ENCODE measurements around the gene PIGR. TPM values are rescaled to one million over a fixed set of nuclear protein-coding genes. Genes with fewer than 3 reads are reported as not detected.

Gene PIGR
- polyA plus RNA-seq, 2 of the 4 experiments (the other 2 are of a cell fraction), result 0.01 TPM; not detected in 1

GRCh38 chr1:206949208-206949607, 2.9 kb upstream of the PIGR start:
- H3K4me2 ChIP-seq, result no peak overlapping the region
- H3K4me1 ChIP-seq, result peaks cover 26% of the 10 kb centered on the region
- FAIRE-seq (no peak), DNase-seq (ENCODE audit: low read depth in 1 of 2, low spot score in 1 of 2) (no peak), ATAC-seq (no peak)
- no peak overlapping the region for H3K4me3 ChIP-seq
- POLR2A ChIA-PET, result no interaction called here
- CTCF ChIA-PET, result interaction anchor here (1.2 to 2.2 kb wide), 3 partner anchors 9 to 33 kb away, joined by 5 to 7 read pairs (median 5); no protein-coding TSS in a partner anchor
- WGBS (ENCODE audit: missing lambda C conversion rate), result 95% methylated on average over 4 of the region's 4 CpGs
- no peak overlapping the region for H3K27ac ChIP-seq
- no peak for TF ChIP-seq RARB (CRISPR knock-in tag; IDR thresholded peaks at IDR 0.05)
- no peak for TF ChIP-seq BHLHE40 (IDR thresholded peaks at IDR 0.05; ENCODE audit: low read depth, low read length)
- no peak for TF ChIP-seq TFCP2L1 (CRISPR knock-in tag; IDR thresholded peaks at IDR 0.05)
- TF ChIP-seq EHMT2 (IDR thresholded peaks at IDR 0.05; ENCODE audit: low read depth), result no peak
- no peak for TF ChIP-seq GATA3 (IDR thresholded peaks at IDR 0.05; ENCODE audit: borderline replicate concordance)
- 0 out of 3 replicates have a peak, but pooled peaks cover 5% of the 10 kb centered on the region for H3K9me3 ChIP-seq

DNA sequence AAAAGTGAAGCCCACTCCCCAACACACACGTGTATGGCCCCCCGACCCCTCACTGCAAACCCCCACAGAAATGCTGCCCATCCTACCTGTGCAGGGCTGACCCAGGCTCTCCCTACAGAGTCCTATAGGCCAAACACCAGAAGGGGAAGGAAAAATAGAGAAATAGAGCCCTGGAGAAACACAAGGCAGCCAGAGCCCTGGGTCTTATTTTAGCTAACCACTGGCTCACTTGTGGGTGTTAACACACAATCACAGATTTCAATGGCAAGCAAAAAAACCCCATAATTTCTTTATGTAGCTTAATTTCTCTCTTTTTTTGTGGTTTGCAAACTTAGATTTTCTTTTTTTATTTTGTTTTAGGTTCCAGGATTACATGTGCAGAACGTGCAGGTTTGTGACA, 989 bp upstream of the PIGR start:
- Histone ChIP-seq H3K4me2 (no peak overlapping the region), H3K9me3 (0 out of 3 replicates have a peak, but pooled peaks cover 5% of the 10 kb centered on the region), H3K4me1 (peaks cover 18% of the 10 kb centered on the region), H3K27ac (no peak overlapping the region), H3K4me3 (no peak overlapping the region)
- 84% methylated on average over 1 of the region's 3 CpGs for WGBS (ENCODE audit: missing lambda C conversion rate)
- FAIRE-seq (no peak), ATAC-seq (no peak), DNase-seq (ENCODE audit: low read depth in 1 of 2, low spot score in 1 of 2) (no peak)
- ChIA-PET CTCF (interaction anchor here (0.5 to 4.1 kb wide), 10 partner anchors 10 to 401 kb away, joined by 3 to 17 read pairs (median 4); no protein-coding TSS in a partner anchor), POLR2A (no interaction called here)
- no peak for TF ChIP-seq RCOR1 (IDR thresholded peaks at IDR 0.05; ENCODE audit: low read depth, low read length)
- no peak for TF ChIP-seq POLR2A (IDR thresholded peaks at IDR 0.05; ENCODE audit: low read length)
- no peak for TF ChIP-seq EP300 (IDR thresholded peaks at IDR 0.05)
- no peak for TF ChIP-seq SREBF2 (IDR thresholded peaks at IDR 0.05)
- TF ChIP-seq CBX8 (IDR thresholded peaks at IDR 0.05), result no peak
- TF ChIP-seq MAZ (IDR thresholded peaks at IDR 0.05; ENCODE audit: borderline replicate concordance, low read depth, low read length), result no peak
- no peak for TF ChIP-seq CEBPB (IDR thresholded peaks at IDR 0.05)
- no peak for TF ChIP-seq ZC3H11A (IDR thresholded peaks at IDR 0.05)
- TF ChIP-seq JUNB (IDR thresholded peaks at IDR 0.05), result no peak
- no peak for TF ChIP-seq HOXB13 (CRISPR knock-in tag; IDR thresholded peaks at IDR 0.05; ENCODE audit: low read depth)
- TF ChIP-seq ZFP36 (IDR thresholded peaks at IDR 0.05; ENCODE audit: borderline replicate concordance, partially characterized antibody), result no peak
- TF ChIP-seq, protein P1, sequence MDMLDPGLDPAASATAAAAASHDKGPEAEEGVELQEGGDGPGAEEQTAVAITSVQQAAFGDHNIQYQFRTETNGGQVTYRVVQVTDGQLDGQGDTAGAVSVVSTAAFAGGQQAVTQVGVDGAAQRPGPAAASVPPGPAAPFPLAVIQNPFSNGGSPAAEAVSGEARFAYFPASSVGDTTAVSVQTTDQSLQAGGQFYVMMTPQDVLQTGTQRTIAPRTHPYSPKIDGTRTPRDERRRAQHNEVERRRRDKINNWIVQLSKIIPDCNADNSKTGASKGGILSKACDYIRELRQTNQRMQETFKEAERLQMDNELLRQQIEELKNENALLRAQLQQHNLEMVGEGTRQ (IDR thresholded peaks at IDR 0.05), result no peak
- TF ChIP-seq ZNF302 (CRISPR knock-in tag; IDR thresholded peaks at IDR 0.05), result no peak
- TF ChIP-seq, protein P2, sequence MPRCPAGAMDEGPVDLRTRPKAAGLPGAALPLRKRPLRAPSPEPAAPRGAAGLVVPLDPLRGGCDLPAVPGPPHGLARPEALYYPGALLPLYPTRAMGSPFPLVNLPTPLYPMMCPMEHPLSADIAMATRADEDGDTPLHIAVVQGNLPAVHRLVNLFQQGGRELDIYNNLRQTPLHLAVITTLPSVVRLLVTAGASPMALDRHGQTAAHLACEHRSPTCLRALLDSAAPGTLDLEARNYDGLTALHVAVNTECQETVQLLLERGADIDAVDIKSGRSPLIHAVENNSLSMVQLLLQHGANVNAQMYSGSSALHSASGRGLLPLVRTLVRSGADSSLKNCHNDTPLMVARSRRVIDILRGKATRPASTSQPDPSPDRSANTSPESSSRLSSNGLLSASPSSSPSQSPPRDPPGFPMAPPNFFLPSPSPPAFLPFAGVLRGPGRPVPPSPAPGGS (IDR thresholded peaks at IDR 0.05), result no peak
- TF ChIP-seq HMGXB4 (CRISPR knock-in tag; IDR thresholded peaks at IDR 0.05; ENCODE audit: borderline replicate concordance), result no peak

DNA sequence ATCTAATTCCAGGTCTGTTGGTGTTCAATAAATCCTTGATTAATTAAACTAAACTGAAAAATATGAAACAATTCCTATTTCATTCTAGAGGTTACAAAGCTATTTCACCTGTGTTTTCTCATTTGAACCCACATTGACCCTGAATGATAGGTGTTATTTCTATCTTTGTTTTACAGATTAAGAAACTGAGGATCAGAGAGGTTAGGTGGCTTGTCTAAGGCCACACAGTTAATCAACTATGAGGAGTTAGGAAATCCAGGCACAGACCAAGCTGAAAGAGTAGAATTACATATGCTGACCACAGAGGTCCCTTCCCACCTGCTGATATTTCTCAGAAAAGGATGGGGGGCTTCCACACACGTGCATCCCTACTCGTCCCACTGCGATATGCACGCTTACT, 487 bp downstream of the PIGR start:
- no peak overlapping the region for H3K27ac ChIP-seq
- ATAC-seq (no peak), DNase-seq (ENCODE audit: low read depth in 1 of 2, low spot score in 1 of 2) (no peak), FAIRE-seq (no peak)
- H3K4me2 ChIP-seq, result no peak overlapping the region
- ChIA-PET POLR2A (no interaction called here), CTCF (interaction anchor here (1.0 to 4.1 kb wide), 6 partner anchors 8 to 211 kb away, joined by 3 to 17 read pairs (median 4); no protein-coding TSS in a partner anchor)
- H3K4me1 ChIP-seq, result peaks cover 8% of the 10 kb centered on the region
- 90% methylated on average over 4 of the region's 4 CpGs for whole genome bisulfite sequencing (ENCODE audit: missing lambda C conversion rate)
- TF ChIP-seq EHF (CRISPR knock-in tag; IDR thresholded peaks at IDR 0.05) (no peak), RNF2 (IDR thresholded peaks at IDR 0.05; ENCODE audit: borderline replicate concordance, low read depth) (no peak), FOSL2 (IDR thresholded peaks at IDR 0.05) (no peak), FOSL2 (CRISPR knock-in tag; IDR thresholded peaks at IDR 0.05) (no peak), NR3C1 (IDR thresholded peaks at IDR 0.05) (no peak), RARB (CRISPR knock-in tag; IDR thresholded peaks at IDR 0.05) (no peak), ZNF302 (CRISPR knock-in tag; IDR thresholded peaks at IDR 0.05) (no peak), BHLHE40 (IDR thresholded peaks at IDR 0.05; ENCODE audit: low read depth, low read length) (no peak), FOXS1 (CRISPR knock-in tag; IDR thresholded peaks at IDR 0.05) (no peak)
- TF ChIP-seq, protein P3, sequence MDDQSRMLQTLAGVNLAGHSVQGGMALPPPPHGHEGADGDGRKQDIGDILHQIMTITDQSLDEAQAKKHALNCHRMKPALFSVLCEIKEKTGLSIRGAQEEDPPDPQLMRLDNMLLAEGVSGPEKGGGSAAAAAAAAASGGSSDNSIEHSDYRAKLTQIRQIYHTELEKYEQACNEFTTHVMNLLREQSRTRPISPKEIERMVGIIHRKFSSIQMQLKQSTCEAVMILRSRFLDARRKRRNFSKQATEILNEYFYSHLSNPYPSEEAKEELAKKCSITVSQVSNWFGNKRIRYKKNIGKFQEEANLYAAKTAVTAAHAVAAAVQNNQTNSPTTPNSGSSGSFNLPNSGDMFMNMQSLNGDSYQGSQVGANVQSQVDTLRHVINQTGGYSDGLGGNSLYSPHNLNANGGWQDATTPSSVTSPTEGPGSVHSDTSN (IDR thresholded peaks at IDR 0.05), result no peak
- TF ChIP-seq, protein P4, sequence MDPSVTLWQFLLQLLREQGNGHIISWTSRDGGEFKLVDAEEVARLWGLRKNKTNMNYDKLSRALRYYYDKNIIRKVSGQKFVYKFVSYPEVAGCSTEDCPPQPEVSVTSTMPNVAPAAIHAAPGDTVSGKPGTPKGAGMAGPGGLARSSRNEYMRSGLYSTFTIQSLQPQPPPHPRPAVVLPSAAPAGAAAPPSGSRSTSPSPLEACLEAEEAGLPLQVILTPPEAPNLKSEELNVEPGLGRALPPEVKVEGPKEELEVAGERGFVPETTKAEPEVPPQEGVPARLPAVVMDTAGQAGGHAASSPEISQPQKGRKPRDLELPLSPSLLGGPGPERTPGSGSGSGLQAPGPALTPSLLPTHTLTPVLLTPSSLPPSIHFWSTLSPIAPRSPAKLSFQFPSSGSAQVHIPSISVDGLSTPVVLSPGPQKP (IDR thresholded peaks at IDR 0.05; ENCODE audit: low read depth, low read length), result no peak
- 0 out of 3 replicates have a peak, but pooled peaks cover 5% of the 10 kb centered on the region for H3K9me3 ChIP-seq
- H3K4me3 ChIP-seq, result no peak overlapping the region
